ENCODE results near the gene NELL1.

DNA sequence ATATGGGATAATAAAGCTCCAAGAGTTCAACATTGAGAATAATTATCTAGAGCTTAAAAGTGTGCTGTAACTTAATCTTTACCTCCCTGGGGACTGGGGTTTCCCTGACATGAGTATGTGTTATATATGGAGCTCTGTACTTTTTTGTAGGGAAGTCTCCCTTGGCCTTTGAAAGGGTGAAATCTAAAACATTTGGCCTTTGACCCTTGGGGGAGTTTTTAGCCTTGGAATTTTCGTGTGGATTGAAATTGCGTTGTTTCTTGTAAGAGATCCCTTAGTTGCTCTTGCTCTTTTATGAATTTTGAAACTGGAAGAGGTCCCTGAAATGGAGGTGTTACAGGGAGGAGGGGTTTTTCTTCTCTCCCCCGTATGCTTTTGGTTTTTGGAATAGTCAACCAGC, 450.0 kb downstream of the NELL1 start:
- TF ChIP-seq, protein P1, sequence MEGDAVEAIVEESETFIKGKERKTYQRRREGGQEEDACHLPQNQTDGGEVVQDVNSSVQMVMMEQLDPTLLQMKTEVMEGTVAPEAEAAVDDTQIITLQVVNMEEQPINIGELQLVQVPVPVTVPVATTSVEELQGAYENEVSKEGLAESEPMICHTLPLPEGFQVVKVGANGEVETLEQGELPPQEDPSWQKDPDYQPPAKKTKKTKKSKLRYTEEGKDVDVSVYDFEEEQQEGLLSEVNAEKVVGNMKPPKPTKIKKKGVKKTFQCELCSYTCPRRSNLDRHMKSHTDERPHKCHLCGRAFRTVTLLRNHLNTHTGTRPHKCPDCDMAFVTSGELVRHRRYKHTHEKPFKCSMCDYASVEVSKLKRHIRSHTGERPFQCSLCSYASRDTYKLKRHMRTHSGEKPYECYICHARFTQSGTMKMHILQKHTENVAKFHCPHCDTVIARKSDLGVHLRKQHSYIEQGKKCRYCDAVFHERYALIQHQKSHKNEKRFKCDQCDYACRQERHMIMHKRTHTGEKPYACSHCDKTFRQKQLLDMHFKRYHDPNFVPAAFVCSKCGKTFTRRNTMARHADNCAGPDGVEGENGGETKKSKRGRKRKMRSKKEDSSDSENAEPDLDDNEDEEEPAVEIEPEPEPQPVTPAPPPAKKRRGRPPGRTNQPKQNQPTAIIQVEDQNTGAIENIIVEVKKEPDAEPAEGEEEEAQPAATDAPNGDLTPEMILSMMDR (IDR thresholded peaks at IDR 0.05), result no peak
- no peak for TF ChIP-seq POLR2A (IDR thresholded peaks at IDR 0.05)

Measured in body of pancreas (tissue), 4 donors.